Testis (tissue), 3 donors: ENCODE data around the gene SLCO1C1. TPM values are rescaled to one million over a fixed set of nuclear protein-coding genes. Genes with fewer than 3 reads are reported as not detected.

Source experiments
- DNase-seq: peaks from one replicate; pipeline ENCODE4 v3.0.0-alpha.2; 2019
- H3K27ac ChIP-seq, 2 donors: fragments of 200-600 bp; sonication (generic); one replicate each; pipeline ENCODE4 v1.5.1; 2019
- H3K27me3 ChIP-seq: fragments of 200-600 bp; sonication (generic); one replicate; pipeline ENCODE4 v1.5.1; 2019
- H3K36me3 ChIP-seq: fragments of 200-600 bp; sonication (generic); one replicate; pipeline ENCODE4 v1.5.1; 2017; ENCODE audit warnings: low read depth; ENCODE audit errors: missing control alignments
- H3K4me1 ChIP-seq: fragments of 200-600 bp; sonication (generic); one replicate; pipeline ENCODE4 v1.5.1; 2019
- H3K4me3 ChIP-seq, 2 donors: fragments of 200-600 bp; sonication (generic); one replicate each; pipeline ENCODE4 v1.5.1; 2017 to 2019
- H3K9me3 ChIP-seq: fragments of 200-600 bp; sonication (generic); one replicate; pipeline ENCODE4 v1.5.1; 2017
- POLR2A ChIP-seq: fragments of 450-650 bp; IDR thresholded peaks from one replicate; pipeline ENCODE4 v1.6.1; 2017; ENCODE audit warnings: antibody characterized with exemption, mild to moderate bottlenecking, moderate library complexity
- WGBS, 2 donors: methylation state at CpG; one replicate each; pipeline ENCODE4 v1.1.5; 2018; 5-methylcytosine and 5-hydroxymethylcytosine counted together
- intact Hi-C: fragments of 100-400 bp; cut with DNase I; formaldehyde crosslinking; loops from one replicate; pipeline ENCODE4 v1.15.1; 2023; ENCODE audit warnings: low total_unique reads
- polyA plus RNA-seq: library from polyadenylated mRNA; stranded (reverse); fragments of 350-450 nt; fragmentation: Illumina TruSeq; extraction: RNeasy Lipid Tissue Mini Kit (QIAGEN cat#74804); gene quantifications from one replicate; pipeline ENCODE4 v1.2.3, GENCODE V29; 2014; ENCODE audit warnings: low read depth, low replicate concordance; ENCODE audit not compliant: insufficient read depth
- total RNA-seq, 2 donors: library from RNA; depleted of rRNA; stranded (reverse); fragments of >200 nt; gene quantifications; one replicate each; pipeline ENCODE4 v1.2.3, GENCODE V29; 2016
- TF ChIP-seq, protein P1 (sequence below), 3 experiments: fragments of 450-650 bp in 2 of 3; fragments of 200-600 bp in 1 of 3; sonication (generic) in 1 of 3; IDR thresholded peaks; one replicate each; pipeline ENCODE4 v1.5.1; 2016 to 2019; ENCODE audit warnings: antibody characterized with exemption in 3 of 3, mild to moderate bottlenecking in 2 of 3, moderate library complexity in 1 of 3

The SLCO1C1 gene
- total and polyA plus RNA-seq, 3 donors from 2014 or later: 1.1 to 2.6 (median 1.4) TPM

DNA sequence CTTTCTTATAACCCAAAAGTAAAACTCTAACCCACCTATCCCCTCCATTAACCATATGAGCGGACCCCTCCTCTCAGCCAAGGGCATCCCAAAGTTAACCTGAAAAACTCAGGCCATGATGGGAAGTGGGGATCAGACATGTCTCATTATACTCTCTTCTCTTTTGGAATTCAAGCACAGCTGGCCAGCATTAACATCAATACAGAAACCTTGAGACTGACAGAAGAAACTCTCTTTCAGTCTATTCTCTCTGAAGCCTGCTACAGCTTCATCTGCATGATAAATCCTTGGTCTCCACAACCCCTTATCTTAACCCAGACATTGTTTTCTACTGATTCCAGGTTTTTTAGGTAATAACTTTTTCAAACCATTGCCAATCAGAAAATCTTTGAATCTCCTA is 97.8 kb downstream of the SLCO1C1 start:
- intact Hi-C loops: no loop called here
- no peaks in the 10 kb centered on the region for H3K36me3 ChIP-seq
- WGBS, 2 donors: 98 to 100% methylated on average over 1 of the region's 1 CpG
- no peaks in the 10 kb centered on the region for H3K4me1 ChIP-seq
- no peak for DNase-seq
- no peaks in the 10 kb centered on the region for H3K27me3 ChIP-seq
- H3K27ac ChIP-seq: no peak overlapping the region
- H3K9me3 ChIP-seq: no peaks in the 10 kb centered on the region
- no peak overlapping the region for H3K4me3 ChIP-seq
- TF ChIP-seq, protein P1, sequence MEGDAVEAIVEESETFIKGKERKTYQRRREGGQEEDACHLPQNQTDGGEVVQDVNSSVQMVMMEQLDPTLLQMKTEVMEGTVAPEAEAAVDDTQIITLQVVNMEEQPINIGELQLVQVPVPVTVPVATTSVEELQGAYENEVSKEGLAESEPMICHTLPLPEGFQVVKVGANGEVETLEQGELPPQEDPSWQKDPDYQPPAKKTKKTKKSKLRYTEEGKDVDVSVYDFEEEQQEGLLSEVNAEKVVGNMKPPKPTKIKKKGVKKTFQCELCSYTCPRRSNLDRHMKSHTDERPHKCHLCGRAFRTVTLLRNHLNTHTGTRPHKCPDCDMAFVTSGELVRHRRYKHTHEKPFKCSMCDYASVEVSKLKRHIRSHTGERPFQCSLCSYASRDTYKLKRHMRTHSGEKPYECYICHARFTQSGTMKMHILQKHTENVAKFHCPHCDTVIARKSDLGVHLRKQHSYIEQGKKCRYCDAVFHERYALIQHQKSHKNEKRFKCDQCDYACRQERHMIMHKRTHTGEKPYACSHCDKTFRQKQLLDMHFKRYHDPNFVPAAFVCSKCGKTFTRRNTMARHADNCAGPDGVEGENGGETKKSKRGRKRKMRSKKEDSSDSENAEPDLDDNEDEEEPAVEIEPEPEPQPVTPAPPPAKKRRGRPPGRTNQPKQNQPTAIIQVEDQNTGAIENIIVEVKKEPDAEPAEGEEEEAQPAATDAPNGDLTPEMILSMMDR (IDR thresholded peaks at IDR 0.05): no peak
- no peak for TF ChIP-seq POLR2A

- intact Hi-C loops: no loop called here
- no peak for DNase-seq
- no peak overlapping the region for H3K4me3 ChIP-seq
- H3K36me3 ChIP-seq: no peaks in the 10 kb centered on the region
- no peak overlapping the region for H3K27ac ChIP-seq
- no peaks in the 10 kb centered on the region for H3K9me3 ChIP-seq
- WGBS, 2 donors: 59 to 66% methylated on average over 1 of the region's 1 CpG
- no peak for TF ChIP-seq POLR2A
- TF ChIP-seq, protein P1 (IDR thresholded peaks at IDR 0.05): no peak
- no peaks in the 10 kb centered on the region for H3K27me3 ChIP-seq
- no peaks in the 10 kb centered on the region for H3K4me1 ChIP-seq
Measured at GRCh38 chr12:20798554-20798953, 103.4 kb downstream of the SLCO1C1 start.

- Histone ChIP-seq H3K27me3 (no peaks in the 10 kb centered on the region), H3K9me3 (no peaks in the 10 kb centered on the region), H3K4me1 (no peaks in the 10 kb centered on the region), H3K36me3 (no peaks in the 10 kb centered on the region), H3K27ac (no peak overlapping the region), H3K4me3 (no peak overlapping the region)
- intact Hi-C loops: no loop called here
- 77 to 97% methylated on average over 1 of the region's 1 CpG for WGBS, 2 donors
- no peak for TF ChIP-seq POLR2A
- TF ChIP-seq, protein P1 (IDR thresholded peaks at IDR 0.05): no peak
- DNase-seq: no peak
Measured at GRCh38 chr12:20800160-20800559, 105.0 kb downstream of the SLCO1C1 start.

DNA sequence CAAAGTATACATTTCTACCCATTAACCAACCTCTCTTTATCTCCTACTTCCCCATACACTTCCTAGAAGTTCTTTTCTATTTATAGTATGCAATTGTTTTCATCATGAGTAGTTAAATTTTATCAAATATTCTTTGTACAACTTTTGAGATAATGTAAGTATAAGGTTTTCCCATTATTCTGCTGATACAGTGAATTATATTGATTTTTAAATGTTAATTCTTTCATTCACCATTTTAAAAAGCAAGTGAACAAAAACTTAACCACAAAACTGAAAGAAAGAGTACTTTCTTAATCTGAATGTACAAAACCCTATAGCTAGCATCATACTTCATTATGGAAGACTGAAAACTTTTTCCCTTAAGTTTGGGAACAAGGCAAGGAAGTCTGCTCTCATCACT is 105.9 kb downstream of the SLCO1C1 start:
- Histone ChIP-seq H3K27ac (no peak overlapping the region), H3K9me3 (no peaks in the 10 kb centered on the region), H3K4me3 (no peak overlapping the region), H3K4me1 (no peaks in the 10 kb centered on the region), H3K27me3 (no peaks in the 10 kb centered on the region), H3K36me3 (no peaks in the 10 kb centered on the region)
- intact Hi-C loops: no loop called here
- no peak for DNase-seq
- TF ChIP-seq, protein P1 (IDR thresholded peaks at IDR 0.05): no peak
- no peak for TF ChIP-seq POLR2A

Other genes with a start within 250 kb of the SLCO1C1 start
- 1 to 10 TPM; 1.7 to 3.9 TPM for gene SLCO1B3, start 115.4 kb downstream of the SLCO1C1 start, total RNA-seq
- gene SLCO1B3, start 115.4 kb downstream of the SLCO1C1 start, polyA plus RNA-seq: 1.3 TPM